Astrocyte of the cerebellum (primary cell): ENCODE results near the gene DAB2IP.

Experiments
- DNase-seq: peaks from one replicate; pipeline ENCODE4 v3.0.0-alpha.2; 2011; ENCODE audit warnings: low read depth
- H3K4me3 ChIP-seq: 2 replicates; pipeline ENCODE4 v1.5.1; 2011; ENCODE audit warnings: mild to moderate bottlenecking, low read depth, low read length, moderate library complexity
- in situ Hi-C: cut with HindIII; loops from 2 replicates; pipeline ENCODE4 v1.10.0; 2017; ENCODE audit warnings: low sequenced_read_pairs
- TF ChIP-seq, protein P1 (sequence below): IDR thresholded peaks from 2 replicates; pipeline ENCODE4 v1.5.1; 2012; ENCODE audit warnings: low read length, low read depth, moderate library complexity, mild to moderate bottlenecking; ENCODE audit errors: missing control alignments

The DAB2IP gene

GRCh38 chr9:121681404-121681803 lies 30.0 kb downstream of the DAB2IP start:
- TF ChIP-seq, protein P1, sequence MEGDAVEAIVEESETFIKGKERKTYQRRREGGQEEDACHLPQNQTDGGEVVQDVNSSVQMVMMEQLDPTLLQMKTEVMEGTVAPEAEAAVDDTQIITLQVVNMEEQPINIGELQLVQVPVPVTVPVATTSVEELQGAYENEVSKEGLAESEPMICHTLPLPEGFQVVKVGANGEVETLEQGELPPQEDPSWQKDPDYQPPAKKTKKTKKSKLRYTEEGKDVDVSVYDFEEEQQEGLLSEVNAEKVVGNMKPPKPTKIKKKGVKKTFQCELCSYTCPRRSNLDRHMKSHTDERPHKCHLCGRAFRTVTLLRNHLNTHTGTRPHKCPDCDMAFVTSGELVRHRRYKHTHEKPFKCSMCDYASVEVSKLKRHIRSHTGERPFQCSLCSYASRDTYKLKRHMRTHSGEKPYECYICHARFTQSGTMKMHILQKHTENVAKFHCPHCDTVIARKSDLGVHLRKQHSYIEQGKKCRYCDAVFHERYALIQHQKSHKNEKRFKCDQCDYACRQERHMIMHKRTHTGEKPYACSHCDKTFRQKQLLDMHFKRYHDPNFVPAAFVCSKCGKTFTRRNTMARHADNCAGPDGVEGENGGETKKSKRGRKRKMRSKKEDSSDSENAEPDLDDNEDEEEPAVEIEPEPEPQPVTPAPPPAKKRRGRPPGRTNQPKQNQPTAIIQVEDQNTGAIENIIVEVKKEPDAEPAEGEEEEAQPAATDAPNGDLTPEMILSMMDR = no peak
- DNase-seq = no peak
- in situ Hi-C loops = loop anchor here (25.0 kb wide), 1 partner anchor 306 kb away; no protein-coding TSS in a partner anchor
- H3K4me3 ChIP-seq = no peak overlapping the region

DNA sequence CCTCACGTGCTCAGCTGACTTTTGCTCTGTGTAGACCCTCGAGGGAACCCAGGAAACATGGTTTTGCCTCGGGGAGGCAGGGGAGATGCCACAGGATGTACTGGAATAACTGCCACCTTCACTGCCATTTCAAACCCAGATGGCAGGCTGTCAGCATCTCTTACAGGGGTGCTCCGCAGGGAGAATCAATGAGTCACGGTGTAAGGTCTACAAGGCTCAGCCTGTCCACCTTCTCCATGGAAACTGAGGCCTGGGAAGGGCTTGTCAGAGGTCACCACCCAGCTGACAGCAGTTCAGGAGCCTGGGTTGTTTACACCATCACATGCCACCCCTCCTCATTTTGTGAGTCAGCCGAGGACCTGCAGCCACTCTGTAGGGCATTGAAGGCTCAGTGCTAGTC lies 30.8 kb downstream of the DAB2IP start:
- H3K4me3 ChIP-seq = no peak overlapping the region
- TF ChIP-seq, protein P1 = no peak
- DNase-seq = no peak
- in situ Hi-C loops = loop anchor here (25.0 kb wide), 1 partner anchor 305 kb away; no protein-coding TSS in a partner anchor

GRCh38 chr9:121682926-121683515 lies 31.6 kb downstream of the DAB2IP start:
- TF ChIP-seq, protein P1 = no peak
- in situ Hi-C loops = loop anchor here (25.0 kb wide), 1 partner anchor 304 kb away; no protein-coding TSS in a partner anchor
- no peak overlapping the region for H3K4me3 ChIP-seq
- DNase-seq = no peak

GRCh38 chr9:121683652-121684051 lies 32.2 kb downstream of the DAB2IP start:
- in situ Hi-C loops = loop anchor here (25.0 kb wide), 1 partner anchor 304 kb away; no protein-coding TSS in a partner anchor
- TF ChIP-seq, protein P1 = no peak
- no peak overlapping the region for H3K4me3 ChIP-seq
- no peak for DNase-seq

GRCh38 chr9:121684381-121685145 lies 33.1 kb downstream of the DAB2IP start:
- in situ Hi-C loops = loop anchor here (25.0 kb wide), 1 partner anchor 303 kb away; no protein-coding TSS in a partner anchor
- DNase-seq = no peak
- TF ChIP-seq, protein P1 = peak; percentile 73
- H3K4me3 ChIP-seq = no peak overlapping the region

GRCh38 chr9:121685146-121685794 lies 33.8 kb downstream of the DAB2IP start:
- no peak for DNase-seq
- in situ Hi-C loops = loop anchor here (25.0 kb wide), 1 partner anchor 302 kb away; no protein-coding TSS in a partner anchor
- TF ChIP-seq, protein P1 = no peak
- H3K4me3 ChIP-seq = no peak overlapping the region
